LNCaP clone FGC (cell line): ENCODE measurements around the gene ADRA2B.
A peak's percentile ranks its signal among the peaks of the same experiment; 100 is the strongest.
"Not testable (repeated sequence)": the region's sequence is repeated elsewhere in the genome, so short reads cannot be mapped to it uniquely, and the experiment has no call there.

ENCODE experiments used
- DNase-seq: peaks from one replicate; pipeline ENCODE4 v3.0.0-alpha.2; 2011; ENCODE audit warnings: low read depth
- H3K4me3 ChIP-seq: 2 replicates; pipeline ENCODE4 v1.5.1; 2011; ENCODE audit warnings: mild to moderate bottlenecking, low read depth, low read length, control low read depth
- CTCF ChIP-seq: IDR thresholded peaks from 2 replicates; pipeline ENCODE4 v1.5.1; 2012; ENCODE audit warnings: mild to moderate bottlenecking; ENCODE audit not compliant: control insufficient read depth, insufficient read depth; ENCODE audit errors: extremely low read depth

Gene ADRA2B

GRCh38 chr2:96116424-96116878 lies at the start of gene ADRA2B:
Gene ADRA2B, minus strand, starts transcription at chr2:96116571. Its CDS starts 422 bp downstream, at chr2:96116149.
- TF ChIP-seq CTCF: no peak
- H3K4me3 ChIP-seq: peak within 1 kb of the TSS; percentile 37
- DNase-seq: no peak

GRCh38 chr2:96164459-96165184 lies 48.3 kb upstream of the ADRA2B start:
- no peak for DNase-seq
- H3K4me3 ChIP-seq: no peak overlapping the region
- TF ChIP-seq CTCF: no peak

GRCh38 chr2:96163768-96164429 lies 47.5 kb upstream of the ADRA2B start:
- DNase-seq: no peak
- no peak overlapping the region for H3K4me3 ChIP-seq
- TF ChIP-seq CTCF: no peak

GRCh38 chr2:96163415-96163767 lies 47.0 kb upstream of the ADRA2B start:
- DNase-seq: no peak
- H3K4me3 ChIP-seq: no peak overlapping the region
- TF ChIP-seq CTCF: no peak

GRCh38 chr2:96161898-96162297 lies 45.5 kb upstream of the ADRA2B start:
- TF ChIP-seq CTCF: no peak
- no peak for DNase-seq
- no peak overlapping the region for H3K4me3 ChIP-seq

- not testable (repeated sequence) for DNase-seq, H3K4me3 ChIP-seq
These were observed 44.0 kb upstream of the ADRA2B start for GRCh38 chr2:96160366-96160765.

GRCh38 chr2:96159084-96159830 lies 42.9 kb upstream of the ADRA2B start:
- no peak for DNase-seq
- H3K4me3 ChIP-seq: no peak overlapping the region
- TF ChIP-seq CTCF: no peak
